Activated CD4-positive, alpha-beta T cell treated with anti-CD3 and anti-CD28 coated beads for 48 hours (primary cell): ENCODE results near the gene KAT6B.

Experiments used
- DNase-seq: peaks from one replicate; pipeline ENCODE4 v3.0.0-alpha.2; 2020

KAT6B gene

DNA sequence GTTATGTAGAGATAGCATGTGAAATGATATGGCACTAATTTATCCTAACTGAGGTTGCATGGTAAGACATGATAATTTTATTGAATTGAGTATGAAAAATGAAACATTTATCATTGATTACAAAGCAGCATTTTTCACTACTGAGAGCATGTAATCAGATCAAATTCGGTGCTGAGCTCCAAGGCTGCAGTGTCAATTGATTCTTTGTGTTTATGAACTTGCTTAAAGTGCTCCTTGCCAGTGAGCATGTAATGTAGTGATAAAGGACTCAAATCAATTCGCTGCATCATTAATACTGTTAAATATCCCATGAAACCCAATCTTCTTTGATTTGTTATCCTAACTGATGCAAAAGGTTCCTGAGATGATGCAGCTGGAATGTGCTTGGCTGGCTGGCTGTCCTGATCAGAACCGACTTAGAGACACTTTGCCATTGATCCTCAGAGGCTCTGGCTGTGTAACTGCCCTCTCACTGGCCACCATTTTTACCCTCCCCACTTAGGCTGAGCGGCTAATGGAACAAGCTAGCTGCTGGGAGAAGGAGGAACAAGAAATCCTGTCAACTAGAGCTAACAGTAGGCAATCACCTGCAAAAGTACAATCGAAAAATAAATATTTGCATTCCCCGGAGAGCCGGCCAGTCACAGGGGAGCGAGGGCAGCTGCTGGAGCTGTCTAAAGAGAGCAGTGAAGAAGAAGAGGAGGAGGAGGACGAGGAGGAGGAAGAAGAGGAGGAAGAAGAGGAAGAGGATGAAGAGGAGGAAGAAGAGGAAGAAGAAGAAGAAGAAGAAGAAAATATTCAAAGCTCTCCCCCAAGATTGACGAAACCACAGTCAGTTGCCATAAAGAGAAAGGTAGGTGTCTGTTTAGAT is 195.2 kb downstream of the KAT6B start:
- no peak for DNase-seq

DNA sequence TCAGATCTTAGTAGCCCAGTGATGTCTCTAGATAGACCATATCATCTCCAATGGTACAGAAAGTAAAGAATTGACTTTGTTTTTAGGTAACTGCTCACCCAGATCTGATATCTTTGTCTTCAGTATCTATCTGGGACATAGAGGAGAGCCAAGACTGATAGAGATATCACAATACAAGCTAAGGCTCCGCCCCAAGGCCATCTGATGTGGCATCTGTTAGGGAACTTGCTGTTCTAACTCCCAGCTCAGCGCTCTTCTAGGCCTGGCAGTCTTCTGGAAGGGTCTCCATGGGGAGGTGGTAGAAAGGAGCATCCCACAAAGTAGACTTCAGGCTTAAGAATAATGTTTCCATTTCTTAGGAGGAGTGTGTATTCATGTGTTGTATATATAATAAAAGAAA is 196.7 kb downstream of the KAT6B start:
- DNase-seq, result no peak

DNA sequence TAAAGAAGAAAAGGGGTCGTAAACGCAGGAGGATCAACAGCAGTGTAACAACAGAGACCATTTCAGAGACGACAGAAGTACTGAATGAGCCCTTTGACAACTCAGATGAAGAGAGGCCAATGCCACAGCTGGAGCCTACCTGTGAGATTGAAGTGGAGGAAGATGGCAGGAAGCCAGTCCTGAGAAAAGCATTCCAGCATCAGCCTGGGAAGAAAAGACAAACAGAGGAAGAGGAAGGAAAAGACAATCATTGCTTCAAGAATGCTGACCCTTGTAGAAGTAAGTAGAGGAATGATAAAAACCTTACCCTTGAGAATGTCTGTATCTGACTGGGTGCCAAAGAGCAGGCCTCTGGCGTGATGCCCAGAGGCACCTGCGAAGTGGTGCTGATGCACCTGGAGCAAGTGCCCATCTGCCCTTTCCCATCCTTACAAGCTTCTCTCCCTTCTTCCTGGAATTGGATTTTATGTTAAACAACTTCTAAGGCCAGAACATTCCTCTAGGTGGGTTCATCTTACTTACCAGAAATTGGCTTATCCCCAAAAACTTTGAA is 198.6 kb downstream of the KAT6B start:
- DNase-seq, result no peak

DNA sequence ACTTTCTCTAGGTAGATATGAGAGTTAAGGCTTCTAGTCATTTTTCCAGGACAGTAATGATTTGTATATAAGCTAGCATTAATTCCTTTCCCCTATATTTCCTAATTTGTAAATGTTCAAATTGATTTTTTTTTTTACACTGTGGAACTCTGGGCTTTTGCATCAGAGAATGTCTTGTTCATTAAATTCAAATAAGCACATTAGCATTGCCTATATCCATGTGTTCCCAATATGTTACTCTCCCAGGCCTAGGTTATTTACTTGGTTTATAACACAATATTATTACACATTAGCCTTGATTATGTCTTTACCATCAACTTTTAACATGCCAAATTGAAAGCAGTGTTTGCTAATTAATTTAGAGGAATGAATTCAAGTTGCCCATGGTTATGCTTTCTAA is 201.6 kb downstream of the KAT6B start:
- DNase-seq, result no peak

DNA sequence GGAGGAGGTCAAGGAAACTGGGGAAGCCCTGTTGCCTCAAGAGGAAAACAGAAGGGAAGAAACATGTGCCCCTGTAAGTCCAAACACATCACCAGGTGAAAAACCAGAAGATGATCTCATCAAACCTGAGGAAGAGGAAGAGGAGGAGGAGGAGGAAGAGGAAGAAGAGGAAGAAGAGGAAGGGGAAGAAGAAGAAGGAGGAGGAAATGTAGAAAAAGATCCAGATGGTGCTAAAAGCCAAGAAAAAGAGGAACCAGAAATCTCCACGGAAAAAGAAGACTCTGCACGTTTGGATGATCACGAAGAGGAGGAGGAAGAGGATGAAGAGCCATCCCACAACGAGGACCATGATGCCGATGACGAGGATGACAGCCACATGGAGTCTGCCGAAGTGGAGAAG is 202.3 kb downstream of the KAT6B start:
- no peak for DNase-seq

DNA sequence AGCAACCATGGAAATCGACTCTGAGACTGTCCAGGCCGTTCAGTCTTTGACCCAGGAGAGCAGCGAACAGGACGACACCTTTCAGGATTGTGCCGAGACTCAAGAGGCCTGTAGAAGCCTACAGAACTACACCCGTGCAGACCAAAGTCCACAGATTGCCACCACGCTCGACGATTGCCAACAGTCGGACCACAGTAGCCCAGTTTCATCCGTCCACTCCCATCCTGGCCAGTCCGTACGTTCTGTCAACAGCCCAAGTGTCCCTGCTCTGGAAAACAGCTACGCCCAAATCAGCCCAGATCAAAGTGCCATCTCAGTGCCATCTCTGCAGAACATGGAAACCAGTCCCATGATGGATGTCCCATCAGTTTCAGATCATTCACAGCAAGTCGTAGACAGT is 203.0 kb downstream of the KAT6B start:
- no peak for DNase-seq

DNA sequence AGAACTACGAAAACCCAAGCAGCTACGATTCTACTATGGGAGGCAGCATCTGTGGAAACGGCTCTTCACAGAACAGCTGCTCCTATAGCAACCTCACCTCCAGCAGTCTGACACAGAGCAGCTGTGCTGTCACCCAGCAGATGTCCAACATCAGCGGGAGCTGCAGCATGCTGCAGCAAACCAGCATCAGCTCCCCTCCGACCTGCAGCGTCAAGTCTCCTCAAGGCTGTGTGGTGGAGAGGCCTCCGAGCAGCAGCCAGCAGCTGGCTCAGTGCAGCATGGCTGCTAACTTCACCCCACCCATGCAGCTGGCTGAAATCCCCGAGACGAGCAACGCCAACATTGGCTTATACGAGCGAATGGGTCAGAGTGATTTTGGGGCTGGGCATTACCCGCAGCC is 203.5 kb downstream of the KAT6B start:
- DNase-seq, result no peak

DNA sequence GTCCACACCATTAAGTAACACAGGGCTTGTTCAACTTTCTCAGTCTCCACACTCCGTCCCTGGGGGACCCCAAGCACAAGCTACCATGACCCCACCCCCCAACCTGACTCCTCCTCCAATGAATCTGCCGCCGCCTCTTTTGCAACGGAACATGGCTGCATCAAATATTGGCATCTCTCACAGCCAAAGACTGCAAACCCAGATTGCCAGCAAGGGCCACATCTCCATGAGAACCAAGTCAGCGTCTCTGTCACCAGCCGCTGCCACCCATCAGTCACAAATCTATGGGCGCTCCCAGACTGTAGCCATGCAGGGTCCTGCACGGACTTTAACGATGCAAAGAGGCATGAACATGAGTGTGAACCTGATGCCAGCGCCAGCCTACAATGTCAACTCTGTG is 204.0 kb downstream of the KAT6B start:
- no peak for DNase-seq

DNA sequence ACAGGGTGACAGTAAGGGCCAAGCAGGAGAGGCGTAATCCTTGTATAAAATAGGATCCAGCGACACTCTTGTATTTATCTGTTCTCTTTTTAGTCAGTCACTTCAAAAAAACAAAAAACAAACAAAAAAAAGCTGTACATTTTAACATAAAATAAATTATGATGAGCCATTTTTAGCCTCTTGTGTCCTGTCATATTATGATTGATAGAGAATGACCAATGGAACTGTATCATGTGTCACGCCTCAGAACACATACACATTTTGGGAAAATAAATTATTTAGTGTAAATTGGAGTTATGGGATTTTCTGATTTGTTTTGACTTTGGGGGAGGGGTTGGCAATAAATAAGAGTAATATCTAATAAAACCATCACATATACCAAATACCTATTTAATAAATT is 205.7 kb downstream of the KAT6B start:
- no peak for DNase-seq

DNA sequence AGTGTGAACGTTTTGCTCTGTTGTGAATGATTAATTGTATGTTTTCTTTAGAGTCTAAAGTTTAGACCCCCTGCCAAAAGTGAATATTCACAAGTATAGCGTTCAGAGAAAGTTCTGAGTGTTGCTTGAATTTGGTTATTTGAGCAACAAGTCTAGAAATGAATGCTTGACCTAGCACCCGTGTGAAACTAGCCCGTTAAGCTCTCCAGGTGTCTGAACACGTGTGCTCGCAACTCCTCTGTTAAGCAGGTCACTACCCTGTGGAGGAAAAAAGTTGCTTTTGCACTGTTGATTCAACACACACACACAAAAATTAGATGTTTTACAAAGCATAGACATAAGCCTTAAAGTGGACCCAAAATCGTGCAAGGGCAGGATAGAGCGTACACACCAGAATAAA is 206.4 kb downstream of the KAT6B start:
- no peak for DNase-seq

DNA sequence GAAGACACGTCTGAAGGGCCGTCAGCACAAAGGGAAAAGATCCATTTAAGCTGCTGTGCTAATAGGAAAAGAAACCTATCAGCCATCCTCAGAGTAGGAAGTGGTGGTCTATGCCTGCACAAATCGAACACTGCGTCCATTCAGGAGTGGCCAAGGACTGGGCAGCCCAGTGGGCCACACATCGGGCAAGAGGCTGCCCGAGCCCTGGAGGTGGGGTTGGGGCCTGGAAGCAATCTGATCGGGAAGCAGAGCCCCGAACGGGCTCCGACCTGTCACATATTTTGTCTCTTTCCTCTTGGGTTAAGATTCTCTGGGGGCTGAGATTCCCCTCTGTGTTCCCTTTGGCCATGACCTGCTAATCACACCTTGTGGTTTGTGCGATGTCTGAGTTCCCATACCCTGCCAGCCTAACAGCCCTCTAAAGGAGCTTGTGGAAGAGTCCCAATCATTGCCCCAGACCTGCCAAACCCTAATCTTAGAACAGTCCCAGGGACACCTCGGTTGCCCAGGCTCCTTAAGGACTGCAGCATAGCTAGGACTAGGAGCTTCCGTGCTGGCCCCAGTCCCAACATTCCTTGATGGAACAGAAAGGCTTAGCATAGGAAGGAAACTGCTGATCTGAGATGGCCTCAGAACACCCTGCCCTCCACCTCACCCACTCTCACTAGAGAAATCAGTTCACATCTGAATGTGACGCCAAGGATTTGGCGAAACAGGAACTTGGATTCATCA is 207.2 kb downstream of the KAT6B start:
- no peak for DNase-seq

DNA sequence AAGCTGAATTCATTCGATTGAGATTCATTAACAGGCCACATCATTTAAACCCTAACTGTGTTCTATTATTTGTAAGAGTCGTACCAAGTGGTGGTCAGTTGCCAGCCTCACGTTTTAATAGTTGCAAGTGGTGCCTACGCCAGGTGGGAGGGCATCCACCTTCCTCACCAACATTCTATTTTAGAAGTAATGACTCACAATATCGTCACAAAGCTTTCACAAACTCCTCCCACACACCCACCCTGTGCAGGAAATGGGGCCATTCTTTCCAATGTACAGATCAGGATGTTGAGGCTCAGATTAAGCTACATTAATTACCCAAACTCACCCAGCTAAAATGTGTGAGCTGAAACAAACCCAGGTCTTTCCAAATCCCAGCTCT is 207.7 kb downstream of the KAT6B start:
- peak; percentile 72 for DNase-seq

DNA sequence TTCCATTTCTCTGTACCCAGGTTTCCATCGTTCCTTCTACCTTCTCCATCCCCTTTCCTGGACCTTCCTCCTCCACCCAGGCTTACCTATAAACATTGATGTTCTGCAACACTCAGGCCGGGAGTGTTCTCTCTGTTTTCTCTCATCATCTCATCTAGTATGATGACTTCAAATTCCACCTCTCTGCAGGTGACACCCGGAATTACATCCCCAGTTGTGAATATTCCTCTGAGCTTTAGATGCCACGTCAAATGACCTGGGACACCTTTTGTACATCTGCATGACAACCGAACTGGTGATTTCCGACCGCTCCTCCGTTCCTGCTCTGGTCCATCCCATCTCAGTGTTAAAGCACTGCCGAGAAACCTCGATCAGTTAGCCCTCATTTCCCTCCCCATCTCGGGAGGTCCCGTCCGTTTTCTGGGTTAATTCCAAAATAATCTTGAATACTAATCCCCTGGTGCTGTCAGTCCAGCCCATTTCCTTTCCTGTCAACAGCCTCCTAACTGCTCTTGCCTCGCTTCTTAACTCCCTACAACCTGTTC is 208.4 kb downstream of the KAT6B start:
- DNase-seq, result no peak

DNA sequence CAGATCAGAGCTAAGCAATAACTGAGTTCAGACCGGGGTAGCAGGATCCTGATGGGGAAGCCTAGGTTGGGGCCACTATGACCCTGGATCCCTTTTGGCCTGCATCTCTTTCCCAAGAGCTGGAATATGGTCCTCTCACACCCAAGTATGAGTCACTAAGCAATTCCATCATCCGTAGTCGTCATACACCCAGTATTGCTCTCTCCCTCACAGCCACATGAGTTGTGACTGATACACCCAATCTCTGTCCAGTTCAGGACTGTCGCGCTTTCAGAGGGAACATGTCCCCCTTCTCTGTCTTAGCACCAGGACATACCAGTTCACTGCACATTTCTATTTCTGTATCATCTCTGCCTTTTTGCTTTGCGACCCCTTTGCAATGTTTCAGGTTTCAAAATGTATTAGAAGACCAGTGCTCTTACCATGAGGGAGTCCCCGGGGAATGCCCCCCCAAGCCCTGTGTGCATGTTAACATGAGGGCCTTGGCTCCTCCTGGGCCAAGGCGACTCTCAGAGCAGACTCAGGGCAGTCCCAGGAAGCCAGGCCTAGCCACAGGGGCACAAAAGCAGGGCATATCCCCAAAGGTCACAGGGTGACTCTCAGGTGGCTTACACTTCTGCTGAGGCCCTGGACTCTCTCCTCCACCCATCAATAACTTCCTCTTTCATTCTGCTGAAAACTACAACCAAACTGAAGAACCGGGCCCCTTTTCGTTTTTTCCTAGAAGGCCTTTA is 209.7 kb downstream of the KAT6B start:
- no peak for DNase-seq

DNA sequence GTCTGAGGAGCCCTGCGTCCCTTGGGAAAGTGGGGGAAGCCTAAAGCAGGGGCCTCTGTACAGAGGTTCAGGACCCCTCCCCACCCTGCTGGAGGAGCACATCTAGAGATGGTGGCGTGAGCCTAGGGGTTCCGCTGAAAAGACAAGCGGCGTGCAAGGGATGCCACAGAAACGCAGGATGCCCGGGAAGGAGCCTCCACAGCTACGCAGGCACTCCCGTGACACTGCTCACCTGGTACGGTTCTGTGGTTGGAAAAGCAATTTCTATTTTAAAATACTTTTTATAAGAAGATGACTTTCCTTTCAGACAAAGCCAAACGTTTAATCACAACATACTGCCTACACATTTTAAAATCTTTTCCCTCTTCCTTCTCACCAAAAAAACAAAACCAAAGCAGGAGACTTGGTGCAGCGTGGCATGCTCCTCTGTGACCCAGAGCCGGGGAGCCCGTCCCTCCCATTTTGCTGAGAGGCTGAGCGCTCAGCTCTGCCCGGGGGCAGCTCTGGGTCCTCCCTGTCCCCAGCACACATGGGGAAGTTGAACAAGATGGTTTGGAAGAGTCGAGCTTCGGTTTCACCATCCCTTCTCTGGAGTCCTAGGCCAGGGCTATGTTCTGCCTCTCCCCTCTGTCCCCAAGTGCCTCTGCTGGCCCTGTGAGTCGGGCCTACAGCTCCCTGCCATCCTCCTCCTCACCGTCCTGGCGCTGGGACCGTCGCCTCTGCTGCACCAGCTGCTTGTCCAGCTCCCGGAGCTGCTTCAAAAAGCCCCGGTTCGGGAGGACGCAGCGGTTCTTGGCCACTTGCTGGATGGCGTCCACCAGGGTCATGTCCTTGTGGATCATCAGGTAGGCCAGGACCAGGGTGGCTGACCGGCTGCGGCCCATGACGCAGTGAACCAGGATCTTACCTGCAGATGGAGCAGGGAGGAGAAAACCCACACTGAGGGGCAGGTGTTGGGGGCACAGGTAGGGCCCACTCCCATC is 211.1 kb downstream of the KAT6B start:
- no peak for DNase-seq

DNA sequence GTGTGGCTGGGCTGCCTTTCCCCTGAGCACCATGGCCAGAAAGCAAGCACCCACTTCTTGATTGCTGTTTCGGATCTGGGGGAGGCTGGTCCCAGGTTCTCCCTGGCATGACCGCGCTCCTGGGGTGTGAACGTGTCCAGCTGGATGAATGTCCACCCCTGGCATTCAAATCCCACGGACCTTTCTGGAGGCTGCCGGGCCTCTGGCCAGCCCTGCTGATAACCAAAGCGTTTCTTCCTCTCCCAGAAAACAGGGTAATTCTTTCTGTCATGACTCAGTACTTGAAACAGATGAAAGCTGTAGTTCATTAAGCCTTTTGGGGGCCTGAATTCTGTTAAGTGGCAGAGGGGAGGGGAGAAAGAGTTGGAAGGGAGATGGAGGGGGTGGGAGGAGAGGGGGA is 211.9 kb downstream of the KAT6B start:
- no peak for DNase-seq

DNA sequence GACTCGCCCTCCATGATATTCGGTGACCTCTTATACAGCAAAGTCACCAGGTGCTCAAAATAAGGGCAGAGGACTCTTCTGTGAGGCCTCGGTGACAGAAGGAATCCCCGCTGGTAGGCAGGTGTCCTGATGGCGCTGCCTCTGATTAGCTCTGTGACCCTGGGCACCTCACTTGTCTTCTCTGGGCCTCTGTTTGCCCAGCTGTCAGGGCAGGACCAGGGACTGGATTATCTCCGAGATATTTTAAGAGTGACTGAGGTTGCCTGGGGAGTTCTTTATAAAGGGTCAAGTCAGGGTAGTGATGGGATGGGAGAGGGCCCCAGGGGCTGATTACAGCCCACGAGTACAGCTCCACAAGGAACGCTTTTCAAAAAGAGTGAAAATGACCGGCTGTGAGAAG is 214.2 kb downstream of the KAT6B start:
- DNase-seq, result no peak

DNA sequence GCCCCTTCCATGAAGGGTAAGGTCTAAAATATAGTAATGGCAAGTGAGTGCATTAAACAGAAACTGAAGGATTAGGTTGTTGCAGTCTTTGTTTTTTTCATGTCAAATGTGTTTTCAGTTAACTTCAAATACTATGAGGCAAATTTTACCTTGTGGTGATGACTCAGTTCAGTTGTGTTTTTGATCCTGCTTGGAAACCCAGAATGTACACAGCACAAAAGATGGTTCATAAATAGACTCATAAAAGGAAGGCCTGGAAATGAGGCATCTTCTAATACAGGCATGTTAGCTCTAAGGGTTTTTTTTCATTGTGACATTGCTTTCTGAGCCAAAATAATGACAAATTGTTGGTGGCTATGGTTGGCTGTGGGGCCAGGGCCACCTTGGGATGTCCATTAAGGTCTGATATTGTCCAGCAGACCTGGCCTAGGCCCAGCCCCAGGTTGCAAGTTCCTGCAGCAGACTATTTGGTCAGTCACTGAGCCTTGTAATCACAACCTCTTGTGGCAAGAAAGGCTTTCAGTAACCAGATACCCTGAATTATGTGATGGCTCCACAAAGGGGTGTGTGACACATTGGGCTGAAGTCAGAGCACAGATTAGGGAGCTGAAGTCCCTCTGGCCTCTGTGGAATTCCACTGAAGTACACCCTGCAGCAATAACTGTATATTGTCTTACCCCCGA is 216.0 kb downstream of the KAT6B start:
- no peak for DNase-seq

DNA sequence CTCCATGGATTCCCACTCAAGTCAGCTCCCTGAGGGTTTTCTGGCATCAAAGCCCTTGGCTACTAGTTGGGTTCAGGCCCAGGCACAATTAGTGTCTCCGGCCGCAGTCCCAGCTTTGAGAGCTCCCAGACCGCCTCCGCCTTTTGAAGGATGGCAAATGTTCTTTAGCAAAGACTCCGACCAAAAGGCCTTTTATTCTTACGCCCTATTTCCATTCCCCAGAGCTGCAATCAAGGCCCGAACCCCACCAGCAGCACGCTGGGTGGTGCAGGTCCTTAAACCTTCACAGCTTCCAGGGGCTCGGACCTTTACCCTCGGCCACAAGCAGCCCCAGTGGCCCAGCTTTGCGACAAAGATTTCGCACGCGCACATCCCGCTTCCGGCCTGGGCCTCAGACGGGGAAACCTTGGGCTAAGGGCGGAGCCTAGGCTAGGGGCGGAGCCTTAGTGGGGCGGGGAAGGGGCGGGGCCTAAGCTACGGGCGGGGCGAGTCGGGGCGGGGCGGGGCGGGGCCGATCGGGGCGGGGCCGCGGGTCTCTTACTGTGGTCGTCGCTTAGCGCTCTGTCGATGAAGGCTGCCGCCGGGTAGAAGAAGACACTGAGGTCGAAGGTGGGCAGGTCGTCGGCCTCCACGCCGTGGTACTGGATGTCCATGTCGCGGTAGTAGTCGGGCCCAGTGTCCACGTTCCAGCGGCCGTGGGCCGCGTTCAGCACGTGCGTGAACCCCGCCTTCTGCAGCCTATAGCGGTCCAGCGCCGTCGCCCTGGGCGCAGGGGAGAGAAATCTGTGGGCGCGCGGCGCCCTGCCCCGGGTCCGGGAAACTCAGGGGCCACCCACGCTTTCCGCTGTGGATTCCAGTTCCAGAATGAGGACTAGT is 217.1 kb downstream of the KAT6B start:
- DNase-seq, result peak; percentile 71

DNA sequence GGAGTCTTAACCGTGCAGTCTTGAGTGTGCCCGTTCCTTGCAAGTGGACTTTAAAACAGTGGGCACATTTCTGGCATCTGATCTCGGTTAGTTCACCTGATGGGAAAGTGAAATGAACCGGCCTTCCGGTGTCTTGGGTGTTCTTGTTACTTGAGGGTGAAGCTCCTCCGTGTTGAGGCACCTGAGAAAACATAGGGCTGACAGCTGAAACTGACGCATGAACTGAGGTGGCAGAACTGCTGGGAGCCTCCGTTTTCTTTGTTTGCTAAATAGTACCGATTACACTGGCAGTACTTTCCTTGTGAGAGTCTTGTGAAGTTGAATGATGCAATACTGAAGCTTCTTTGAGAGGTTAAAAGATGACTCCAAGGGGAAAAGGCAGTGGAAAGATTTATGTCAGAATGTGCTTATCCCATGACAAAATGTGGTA is 222.3 kb downstream of the KAT6B start:
- no peak for DNase-seq
